Embryonic facial prominence (tissue), 1 donor: ENCODE data around the gene RORB.

Experiments
- DNase-seq: peaks from one replicate; pipeline ENCODE4 v3.0.0-alpha.2; 2016; ENCODE audit errors: extremely low spot score

Gene RORB

DNA sequence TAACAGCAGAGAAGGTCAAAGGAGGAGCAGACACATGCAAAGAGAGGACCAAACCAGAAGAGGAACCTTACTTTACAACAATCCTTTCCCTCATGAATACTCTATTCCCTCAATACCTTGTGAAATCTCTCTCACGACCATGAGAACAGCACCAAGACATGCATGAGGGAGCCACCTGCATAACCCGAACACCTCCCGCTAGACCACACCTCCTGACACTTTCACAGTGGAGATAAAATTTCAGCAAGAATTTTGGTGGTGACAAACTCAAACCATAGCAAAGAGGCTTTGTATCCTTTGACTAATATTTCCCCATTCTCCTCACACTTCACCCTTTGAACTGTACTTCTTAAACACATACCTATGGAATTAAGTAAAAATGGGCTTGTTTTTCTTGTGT lies 101.7 kb downstream of the RORB start:
- no peak for DNase-seq

DNA sequence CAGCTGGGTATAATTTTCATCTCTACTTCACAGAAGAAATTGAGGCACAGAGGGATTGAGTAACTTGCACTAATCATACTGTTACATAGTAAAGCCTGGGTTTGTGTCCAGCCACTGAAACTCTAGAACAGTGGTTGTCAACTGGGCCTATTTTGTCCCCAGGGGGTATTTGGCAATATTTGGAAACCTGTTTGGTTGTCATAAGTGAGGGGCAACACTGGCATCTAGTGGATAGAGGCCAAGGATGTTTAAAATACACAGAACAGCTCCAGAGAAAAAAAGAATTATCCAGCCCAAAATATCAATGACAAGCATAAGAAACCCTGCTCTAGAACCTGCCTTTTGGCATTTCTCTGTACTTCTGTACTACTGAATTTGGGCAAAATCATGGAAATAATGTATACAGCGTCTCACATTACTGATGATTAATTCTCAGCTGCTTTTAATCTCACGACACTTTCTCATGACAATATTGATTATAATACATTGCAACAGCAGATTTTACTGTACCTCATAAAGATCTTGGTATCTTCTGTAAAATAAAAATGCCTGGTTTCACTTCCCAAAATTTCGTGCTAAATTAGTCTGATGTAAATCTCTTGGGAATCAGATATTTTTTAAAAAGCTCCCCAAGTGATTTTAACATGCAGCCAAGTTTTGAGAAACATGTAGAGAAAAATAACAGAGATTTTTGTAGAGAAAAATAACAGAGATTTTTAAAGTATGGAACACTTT lies 112.7 kb downstream of the RORB start:
- no peak for DNase-seq

DNA sequence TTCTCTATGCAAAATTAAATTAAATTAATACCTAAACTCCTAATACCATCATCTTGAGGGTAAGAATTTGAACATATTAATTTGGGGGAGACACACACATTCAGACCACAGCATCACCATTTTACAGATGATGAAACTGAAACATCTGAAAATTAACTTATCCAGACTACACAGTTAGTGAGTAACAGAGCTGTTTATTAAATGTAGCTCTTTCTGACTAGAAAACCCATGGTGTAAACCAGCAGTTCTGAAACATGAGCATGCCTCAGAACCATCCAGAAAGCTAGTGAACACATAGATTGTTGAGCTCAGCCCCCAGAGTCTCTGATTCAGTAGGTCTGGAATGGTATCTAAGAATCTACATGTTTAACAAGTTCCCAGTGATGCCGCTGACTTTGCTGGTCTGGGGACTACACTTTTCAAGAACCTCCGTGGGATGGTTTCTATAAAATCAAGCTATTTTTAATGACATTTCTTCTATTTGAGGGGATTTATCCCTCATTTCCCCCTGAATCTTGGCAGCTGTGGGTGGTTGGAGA lies 113.5 kb downstream of the RORB start:
- no peak for DNase-seq

DNA sequence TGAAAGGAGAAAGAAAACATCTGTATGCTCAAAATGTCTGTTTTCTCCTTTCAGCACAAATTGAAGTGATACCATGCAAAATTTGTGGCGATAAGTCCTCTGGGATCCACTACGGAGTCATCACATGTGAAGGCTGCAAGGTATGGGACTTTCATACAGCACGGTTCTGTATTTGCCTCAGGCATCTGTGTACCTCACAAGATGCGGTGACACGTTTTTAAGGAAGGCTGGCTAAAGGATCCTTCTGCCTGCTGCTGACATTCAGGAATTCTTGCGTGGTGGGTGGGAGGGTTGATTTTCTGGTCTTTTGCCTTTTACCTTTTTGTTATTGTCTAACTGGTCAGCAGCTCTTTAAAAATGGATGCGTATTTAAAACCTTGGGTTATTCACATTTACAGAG lies 133.1 kb downstream of the RORB start:
- no peak for DNase-seq

DNA sequence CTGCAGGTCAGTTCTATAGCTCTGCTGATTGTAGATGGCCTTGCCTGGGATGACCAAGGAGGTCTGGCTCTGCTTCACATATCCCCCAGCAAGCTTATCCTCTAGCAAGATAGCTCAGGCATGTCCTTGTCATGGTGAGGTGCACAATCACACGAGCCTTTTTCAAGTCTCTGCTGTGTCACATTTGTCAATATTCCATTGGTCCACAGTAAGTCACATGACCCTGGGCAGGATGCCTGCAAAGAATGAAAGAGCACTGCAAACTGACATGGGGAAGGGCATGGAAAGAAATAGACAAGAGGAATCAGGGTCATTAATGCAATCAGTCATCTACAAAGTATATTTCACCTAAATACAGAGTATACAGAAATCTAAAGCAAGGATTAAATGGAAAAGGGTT lies 142.0 kb downstream of the RORB start:
- DNase-seq: no peak

DNA sequence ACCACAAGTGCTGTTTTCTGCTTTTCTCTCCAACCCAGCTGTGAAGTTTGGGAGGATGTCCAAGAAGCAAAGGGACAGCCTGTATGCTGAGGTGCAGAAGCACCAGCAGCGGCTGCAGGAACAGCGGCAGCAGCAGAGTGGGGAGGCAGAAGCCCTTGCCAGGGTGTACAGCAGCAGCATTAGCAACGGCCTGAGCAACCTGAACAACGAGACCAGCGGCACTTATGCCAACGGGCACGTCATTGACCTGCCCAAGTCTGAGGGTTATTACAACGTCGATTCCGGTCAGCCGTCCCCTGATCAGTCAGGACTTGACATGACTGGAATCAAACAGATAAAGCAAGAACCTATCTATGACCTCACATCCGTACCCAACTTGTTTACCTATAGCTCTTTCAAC lies 145.2 kb downstream of the RORB start:
- DNase-seq: no peak

DNA sequence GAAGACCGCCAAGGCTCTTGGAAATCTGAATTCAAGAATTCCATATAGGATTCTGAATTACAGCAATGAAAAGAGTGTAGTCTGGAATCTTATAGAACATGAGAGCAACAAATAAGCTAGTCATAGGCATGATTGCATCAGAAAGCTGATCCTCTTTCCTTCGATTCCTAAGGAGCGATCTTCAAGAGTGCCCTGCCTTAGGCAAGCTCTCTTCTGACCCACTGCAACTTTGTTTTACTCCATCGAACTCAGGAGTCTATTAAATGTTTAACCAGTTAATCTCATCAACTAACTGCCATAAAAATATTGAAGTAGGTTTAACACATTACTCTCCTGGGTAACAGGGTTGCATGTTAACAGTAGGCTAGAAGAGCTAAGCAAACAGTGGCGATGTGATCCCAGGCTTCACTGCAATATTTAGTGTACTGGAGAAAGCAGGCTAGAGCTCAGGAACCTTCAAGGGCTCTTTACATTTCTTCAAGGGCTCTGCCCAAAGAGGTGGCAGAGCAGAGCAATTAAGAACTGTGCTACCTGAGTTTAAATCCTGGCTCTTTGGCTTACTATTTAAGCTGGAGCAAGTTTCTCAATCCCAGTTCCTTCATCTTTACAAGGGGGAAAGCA lies 146.3 kb downstream of the RORB start:
- DNase-seq: no peak

DNA sequence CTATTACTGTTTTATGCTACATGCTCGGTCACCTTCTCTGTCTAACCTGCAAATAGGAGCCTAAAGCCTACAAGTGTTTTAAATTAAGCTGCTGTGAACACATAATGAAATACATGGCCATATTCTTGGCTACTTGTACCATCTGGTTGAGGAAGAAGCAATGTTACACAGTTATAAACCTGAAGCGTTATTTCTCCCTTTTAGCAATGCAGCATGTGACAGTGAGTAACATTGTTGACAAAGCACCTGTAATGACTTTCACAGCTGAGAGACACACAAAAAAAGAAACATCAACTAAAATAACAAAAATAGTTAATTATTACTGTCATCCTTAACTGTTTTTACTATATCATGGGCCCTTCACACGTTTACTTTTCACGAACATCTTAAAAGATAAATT lies 146.9 kb downstream of the RORB start:
- DNase-seq: no peak

DNA sequence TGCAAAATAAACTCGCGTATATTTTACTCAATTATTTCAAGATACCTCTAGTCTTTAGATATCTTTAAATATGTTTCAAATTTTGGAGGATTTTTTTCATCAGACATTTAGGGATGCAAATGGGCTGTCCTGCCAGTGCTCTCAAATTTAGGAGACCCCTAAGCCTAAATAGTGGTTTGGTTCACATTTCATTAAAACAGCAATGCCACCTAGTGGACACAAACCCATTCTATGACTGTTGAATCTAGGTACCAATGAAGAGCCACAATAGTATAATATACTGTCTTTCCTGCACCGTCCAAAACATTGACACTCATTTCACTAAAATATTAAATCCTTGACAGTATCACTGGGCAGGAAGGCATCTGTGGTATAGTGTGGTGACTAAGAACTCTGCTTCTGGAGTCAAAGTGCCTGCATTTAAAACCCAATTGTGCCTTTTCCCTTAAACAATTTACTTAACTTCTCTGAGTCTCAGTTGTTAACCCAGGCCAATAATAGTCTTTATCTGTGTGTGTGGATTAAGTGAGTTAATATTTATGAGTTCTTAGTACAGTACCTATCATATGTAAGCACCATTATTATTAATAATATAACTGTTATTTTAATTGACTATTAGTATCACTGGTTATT lies 148.0 kb downstream of the RORB start:
- no peak for DNase-seq

DNA sequence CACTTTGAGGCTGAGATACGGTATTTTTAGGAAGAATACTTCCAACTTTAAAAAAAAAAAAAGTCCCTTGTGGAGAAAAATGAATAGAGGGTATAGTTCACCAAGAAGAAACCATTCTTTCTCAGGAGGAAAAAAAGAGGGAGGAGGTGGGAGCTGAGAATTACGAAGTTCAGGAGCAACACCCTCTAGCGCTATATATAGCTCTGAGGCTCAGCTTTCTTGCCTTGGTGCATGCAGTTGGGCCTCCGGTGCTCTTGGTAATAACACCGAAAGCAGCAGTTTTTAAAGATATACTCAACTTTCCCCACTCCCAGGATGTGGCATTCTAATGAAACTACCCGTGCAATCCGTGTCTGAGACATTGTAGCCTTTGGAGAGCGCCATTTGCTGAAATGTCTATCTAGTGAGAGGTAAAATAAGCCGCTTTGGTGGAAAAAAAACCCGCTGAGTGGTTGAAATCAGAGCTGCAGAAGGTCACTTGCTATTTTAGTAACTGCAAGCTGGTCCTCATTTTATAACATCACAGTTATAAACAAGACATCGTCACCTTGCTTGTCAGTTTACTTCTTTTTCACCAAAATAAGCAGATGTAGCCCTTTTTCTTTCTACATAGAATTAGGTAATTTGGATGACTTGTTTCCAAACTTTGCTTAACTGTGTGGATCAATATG lies 156.4 kb downstream of the RORB start:
- no peak for DNase-seq

DNA sequence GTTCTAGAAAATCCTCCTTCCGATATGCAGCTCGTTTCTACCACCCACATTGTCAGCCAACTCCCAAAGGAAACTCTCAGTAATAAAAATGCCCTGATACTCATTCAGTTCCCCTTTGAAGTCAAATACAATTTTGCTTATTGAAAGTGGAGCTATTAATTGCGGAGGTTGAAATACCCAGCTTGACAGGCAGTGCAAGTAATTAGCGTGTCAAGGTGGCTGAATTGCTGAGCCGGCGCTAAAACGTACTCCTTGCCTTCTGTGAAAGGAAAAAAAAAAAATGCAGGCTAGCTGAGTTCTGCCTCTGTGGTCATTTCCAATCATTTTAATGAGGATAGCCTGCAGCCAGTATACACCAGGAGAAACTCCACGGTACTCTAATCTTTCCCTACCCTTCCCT lies 165.5 kb downstream of the RORB start:
- DNase-seq: no peak

DNA sequence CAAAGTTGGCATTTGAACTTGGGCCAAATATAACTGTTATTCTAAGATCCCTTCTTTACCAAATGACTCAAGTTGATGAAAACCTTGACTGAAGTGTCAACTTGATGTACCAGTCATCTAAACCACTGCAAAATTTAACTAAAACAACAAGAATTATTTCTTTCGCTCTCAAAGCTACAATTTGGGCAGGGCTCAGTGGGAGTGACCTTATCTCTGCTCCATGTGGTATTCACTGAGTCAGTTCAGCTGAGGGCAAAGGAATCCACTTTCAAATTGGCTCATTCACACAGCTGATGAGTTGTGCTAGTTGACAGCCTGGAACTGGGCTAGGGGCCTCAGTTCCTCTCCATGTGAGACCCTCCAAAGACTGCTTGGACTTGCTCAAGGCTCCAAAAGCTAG lies 166.3 kb downstream of the RORB start:
- no peak for DNase-seq

DNA sequence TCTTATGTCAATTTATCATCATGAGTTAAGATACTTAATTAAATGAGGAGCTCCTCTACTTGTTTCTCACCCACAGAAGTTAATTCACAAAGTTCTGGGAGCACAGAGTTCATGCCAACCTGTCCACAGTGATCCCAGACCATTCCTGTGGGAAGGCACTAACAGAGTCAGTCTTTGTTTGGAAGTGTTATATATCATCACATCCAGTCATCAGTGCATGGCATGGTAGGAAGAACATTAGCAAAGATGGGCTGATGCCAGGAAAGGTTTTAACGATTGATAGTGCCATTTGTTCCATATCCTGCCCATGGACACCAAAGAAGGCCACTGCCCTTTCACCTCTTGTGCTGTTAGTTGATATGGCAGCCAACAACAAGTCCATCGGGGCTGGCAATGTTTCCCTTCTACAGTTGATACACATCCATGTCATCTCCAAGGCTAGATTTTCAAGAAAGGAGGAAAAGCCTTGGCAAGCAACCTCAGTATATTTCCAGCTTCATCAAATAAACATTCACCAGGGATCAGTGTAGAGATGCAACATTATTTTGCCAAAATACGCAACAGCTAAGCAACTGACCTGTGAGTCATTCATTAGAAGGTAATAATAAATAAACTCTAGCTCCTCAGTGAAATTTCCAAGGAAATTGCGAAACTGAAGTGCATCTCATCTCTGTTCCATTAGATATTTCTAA lies 169.6 kb downstream of the RORB start:
- DNase-seq: no peak

DNA sequence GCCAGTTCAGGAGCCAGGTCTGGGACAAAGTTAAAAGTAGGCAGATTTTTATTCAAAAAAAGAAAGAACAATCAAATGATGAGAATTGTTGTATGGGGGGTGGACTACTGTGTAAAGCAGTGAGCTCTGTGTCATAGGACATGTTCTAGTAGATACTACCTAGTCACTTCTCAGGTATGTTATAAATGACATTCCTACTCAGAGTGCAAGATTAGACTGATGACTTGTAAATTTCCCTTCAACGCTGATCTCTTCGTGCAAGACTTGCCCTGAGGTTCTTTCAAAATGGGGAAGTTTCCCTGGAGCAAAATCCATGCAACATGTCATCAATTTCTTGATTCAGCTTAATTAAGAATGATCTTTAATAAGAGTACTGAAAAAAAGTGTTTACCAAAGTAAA lies 175.1 kb downstream of the RORB start:
- DNase-seq: no peak

DNA sequence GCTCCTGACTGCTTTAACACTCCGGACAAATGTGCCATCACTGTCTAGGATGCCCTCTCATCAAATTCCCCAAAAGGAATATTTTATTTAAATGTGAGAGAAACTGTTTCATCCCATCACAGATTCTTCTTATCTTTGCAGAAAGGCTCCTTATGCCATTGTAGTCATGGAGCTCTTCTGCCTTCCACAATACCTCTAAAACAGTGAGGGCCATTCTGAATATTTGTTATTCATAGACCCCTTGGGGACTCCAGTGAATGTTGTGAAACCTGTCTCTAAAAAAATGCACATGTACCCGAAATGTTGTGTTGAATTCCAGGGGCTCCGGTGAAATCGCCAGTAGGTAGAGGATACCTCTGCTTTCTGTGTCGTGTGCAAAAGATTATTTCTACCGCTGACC lies 176.9 kb downstream of the RORB start:
- no peak for DNase-seq

DNA sequence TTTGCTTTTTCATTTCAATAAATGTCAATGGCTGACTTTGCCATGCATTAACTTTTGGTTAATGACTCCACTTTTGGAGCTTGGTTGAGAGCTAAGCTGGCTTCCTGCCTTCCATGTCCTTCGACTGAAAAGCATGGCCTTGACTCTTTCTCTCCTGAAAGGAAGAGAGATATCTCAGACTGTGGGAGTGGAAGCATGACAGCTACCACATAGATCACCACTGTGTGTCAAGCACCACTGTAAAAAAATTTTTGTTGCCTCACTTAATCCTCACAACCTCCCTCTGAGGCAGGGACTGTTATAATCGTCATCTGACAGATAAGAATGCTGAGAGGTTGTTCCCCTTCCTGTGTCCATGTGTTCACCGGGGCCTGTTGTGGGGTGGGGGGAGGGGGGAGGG lies 184.8 kb downstream of the RORB start:
- DNase-seq: no peak

DNA sequence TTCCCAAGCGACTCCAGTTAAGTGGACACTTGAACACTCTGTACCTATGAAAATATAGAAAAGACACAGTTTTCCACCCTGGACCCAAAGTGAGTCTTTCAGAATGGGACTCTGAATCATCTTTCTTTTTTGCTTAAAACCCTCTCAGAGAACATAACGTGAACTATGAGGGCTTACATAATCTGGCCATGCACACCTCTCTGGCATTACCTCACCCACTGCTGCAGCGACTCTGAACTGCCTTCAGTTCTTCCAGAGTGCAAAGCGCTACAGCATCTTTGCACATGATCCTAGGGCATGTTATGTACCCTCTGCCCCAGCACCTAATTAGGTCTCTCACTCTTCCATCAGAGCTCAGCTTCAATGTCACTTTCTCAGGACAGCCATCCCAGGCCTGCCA lies 186.2 kb downstream of the RORB start:
- DNase-seq: no peak

DNA sequence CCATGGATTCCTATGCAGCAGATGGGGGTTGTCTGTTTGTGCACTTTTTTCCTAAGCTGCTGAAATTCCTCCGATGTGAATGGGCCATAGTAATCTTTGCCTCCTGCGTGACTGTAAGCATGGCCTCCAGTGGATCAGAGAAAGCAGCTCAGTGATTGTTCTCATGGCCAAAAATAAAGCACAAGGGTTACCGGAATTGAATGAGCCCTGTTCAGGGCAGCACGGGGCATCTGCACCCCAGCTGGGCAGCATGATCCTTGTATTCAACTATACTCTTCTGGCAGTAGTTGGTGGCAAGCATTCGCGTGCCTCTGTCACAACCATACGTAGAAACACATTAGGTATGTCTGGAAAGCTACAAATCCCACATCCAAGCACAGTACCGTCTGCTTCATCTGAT lies 193.9 kb downstream of the RORB start:
- DNase-seq: no peak

DNA sequence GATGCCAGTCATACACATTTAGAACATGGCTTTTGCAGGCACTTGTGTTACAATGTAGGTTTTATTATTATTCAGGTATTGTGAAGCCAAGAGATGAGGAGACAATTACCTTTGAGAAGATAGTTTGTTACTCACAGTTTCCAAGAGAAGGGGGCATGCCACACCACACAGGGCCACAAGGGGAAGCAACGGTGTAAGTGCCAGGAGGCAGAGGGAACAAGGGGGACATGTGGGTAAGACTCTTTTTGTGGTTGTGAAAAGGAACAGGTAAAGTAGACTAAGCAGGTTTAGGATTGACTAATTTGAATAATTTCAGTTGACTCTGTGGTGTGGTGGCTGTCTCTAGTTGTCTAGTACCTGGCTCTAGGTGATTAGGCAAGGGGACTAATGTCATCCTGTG lies 199.4 kb downstream of the RORB start:
- DNase-seq: no peak

DNA sequence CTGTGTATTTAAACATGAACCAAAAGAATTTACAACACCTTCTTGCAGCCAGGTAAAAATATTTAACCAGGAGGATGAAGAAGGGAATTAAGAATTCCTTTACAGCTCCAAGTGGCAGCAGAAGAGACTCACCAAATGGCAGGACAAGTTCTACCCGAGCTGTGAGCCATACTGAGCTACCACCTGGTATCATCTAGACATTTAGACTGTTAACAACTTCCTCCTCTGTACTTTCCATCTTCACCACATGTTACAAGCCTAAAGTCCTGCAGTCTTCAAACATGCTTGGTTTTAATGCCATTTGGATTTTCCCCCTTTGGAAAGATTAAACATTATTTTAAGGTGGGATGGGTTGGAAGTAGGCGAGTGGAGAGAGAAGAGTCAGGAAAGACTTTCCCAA lies 200.4 kb downstream of the RORB start:
- no peak for DNase-seq

DNA sequence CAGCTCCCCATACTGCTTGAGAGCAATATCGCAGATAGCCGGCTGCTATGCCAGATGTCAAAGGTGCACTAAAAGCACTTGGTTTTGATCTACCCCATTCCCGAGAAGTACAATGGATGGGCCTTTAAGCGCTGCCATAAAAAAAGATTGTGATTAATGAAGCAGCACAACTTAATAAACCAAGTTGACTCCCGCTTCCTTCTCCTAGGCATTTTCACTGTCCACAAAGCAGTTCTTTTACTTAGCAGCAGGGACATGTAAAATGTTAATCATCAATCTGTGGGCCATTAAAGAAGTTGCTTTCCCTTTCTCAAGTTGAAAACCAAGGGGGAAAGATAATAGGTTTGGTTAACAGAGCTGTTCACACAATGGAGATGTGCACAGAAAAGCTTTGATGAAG lies 214.2 kb downstream of the RORB start:
- DNase-seq: no peak

DNA sequence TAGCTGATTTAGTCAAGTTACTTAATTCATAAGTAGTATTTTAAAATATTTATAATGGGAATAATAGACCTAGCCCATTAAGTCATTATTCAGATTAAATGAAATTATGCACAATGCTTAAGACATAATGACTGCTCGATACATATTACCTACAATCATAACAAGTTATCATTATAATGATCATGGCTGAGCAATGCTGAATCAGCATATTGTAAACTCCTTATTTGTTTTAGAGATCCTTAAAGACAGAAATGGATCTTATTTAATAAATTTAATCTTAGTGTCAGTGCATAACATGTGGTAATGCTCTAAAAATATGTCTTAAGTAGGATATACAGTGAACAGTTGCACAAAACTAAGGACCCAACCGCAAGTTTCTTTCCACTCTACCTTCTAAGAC lies 221.6 kb downstream of the RORB start:
- DNase-seq: no peak
